HG03095 (cell line): ENCODE results near the gene DNMT1.
A peak's percentile ranks its signal among the peaks of the same experiment; 100 is the strongest.

Experiments used
- ATAC-seq: cut with Tn5 transposase; IDR thresholded peaks from one replicate; pipeline ENCODE4 v1.9.1; 2021; ENCODE audit warnings: moderate library complexity; ENCODE audit not compliant: unreplicated experiment

Gene DNMT1

DNA sequence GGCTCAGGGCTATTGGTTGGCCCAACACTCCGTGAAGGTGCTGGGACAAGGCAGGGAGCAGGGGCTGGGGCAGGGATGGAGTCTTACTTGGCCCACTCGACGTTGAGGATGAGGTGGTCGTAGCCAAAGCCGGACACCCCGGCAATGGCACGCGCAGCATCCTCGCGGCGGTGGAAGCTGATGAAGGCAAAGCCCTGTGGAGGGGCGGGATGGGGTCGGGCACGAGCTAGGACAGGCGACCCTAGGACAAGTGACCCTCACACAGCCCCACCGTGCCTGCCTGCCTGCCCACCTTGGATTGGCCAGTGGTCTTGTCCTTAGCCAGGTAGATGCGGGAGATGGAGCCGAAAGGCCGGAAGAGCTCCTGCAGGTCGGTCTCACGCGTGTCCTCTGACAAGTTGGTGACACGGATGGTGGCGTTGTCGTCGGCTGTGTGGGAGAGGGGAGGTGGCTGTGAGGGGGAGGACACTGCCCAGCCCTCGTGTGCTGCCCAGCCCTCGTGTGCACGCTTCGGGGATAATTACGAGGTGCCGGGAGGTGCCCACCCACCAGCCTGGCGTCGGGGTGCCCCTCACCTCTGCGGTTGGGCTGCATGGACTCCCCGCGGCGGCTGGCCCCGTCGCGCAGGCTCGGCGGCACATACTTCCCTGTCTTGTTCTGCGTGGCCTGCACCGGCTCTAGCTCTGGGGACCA, 79.2 kb downstream of the DNMT1 start:
- no peak for ATAC-seq

DNA sequence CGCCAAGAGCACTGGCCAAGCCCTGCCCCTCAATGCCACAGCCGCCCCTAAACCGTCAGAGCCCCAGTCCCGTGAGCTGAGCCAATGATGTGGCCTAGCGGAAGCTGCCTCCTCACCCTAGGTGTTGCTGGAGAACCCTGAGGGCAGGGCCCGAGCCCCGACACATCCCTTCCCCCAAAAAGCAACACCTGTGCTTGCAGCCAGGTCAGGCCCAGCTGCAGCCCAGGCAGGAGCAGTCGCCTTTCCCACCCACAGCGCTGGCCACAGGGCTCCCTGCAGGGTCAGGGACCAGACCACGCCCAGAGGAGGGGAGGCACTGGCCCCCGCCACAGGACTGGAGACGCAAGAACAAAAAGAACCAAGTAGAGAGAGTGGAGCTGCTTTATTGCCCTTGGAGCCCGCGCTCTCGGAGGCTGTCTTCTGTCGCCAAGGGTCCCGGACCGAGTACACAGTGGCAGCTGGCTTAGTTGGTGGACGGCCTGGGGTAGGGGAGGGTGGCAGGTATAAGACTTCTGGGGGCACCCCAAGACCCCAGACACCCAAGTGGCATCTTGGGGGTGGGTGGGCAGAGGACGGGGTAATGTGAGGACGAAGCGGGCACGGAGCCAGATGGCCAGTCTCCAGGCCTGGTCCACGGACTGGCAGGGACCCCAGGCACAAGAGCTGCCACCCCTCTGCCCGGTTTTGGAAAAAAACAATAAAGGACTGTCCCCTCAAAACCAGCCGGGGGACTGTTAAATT, 79.9 kb downstream of the DNMT1 start:
- ATAC-seq = no peak

DNA sequence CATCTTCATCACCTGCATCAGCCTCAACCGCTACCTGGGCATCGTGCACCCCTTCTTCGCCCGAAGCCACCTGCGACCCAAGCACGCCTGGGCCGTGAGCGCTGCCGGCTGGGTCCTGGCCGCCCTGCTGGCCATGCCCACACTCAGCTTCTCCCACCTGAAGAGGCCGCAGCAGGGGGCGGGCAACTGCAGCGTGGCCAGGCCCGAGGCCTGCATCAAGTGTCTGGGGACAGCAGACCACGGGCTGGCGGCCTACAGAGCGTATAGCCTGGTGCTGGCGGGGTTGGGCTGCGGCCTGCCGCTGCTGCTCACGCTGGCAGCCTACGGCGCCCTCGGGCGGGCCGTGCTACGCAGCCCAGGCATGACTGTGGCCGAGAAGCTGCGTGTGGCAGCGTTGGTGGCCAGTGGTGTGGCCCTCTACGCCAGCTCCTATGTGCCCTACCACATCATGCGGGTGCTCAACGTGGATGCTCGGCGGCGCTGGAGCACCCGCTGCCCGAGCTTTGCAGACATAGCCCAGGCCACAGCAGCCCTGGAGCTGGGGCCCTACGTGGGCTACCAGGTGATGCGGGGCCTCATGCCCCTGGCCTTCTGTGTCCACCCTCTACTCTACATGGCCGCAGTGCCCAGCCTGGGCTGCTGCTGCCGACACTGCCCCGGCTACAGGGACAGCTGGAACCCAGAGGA, 80.6 kb downstream of the DNMT1 start:
- no peak for ATAC-seq

DNA sequence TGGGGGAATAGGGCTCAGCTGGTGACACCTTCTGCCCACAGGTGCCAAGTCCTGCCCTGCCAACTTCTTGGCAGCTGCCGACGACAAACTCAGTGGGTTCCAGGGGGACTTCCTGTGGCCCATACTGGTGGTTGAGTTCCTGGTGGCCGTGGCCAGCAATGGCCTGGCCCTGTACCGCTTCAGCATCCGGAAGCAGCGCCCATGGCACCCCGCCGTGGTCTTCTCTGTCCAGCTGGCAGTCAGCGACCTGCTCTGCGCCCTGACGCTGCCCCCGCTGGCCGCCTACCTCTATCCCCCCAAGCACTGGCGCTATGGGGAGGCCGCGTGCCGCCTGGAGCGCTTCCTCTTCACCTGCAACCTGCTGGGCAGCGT, 81.2 kb downstream of the DNMT1 start:
- ATAC-seq = no peak

DNA sequence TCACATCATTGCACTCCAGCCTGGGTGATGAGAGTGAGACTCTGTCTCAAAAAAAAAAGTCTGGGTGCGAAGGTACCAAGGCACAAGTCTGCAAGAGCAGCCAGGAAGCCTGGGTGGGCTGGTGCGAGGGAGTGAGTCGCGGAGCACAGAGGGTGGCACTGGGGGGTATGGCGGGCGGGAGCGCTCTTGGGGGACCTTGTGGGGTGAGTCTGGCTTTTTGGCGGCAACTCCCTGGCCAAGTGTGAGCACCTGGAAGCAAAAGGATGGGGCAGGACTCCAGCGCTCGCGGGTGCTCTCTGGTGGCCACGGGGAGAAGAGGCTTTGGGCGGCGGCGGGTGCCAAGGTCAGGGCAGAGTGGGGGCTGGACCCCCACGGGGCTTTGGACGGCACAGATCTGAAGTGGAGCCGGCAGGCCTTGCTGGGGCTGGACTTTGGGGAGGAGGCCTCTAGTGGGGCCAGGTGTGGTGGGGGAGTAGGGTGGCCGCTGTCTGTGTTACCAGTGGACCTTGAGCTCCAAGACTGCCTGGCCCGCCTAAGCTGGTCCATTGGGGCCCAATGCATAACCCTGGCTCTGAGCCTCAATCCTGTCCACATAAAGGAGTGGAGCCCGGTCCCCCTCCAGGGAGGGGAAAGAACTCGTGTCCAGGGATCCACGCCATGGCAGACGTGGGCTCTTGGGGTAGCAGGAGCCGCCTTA, 81.7 kb downstream of the DNMT1 start:
- no peak for ATAC-seq

DNA sequence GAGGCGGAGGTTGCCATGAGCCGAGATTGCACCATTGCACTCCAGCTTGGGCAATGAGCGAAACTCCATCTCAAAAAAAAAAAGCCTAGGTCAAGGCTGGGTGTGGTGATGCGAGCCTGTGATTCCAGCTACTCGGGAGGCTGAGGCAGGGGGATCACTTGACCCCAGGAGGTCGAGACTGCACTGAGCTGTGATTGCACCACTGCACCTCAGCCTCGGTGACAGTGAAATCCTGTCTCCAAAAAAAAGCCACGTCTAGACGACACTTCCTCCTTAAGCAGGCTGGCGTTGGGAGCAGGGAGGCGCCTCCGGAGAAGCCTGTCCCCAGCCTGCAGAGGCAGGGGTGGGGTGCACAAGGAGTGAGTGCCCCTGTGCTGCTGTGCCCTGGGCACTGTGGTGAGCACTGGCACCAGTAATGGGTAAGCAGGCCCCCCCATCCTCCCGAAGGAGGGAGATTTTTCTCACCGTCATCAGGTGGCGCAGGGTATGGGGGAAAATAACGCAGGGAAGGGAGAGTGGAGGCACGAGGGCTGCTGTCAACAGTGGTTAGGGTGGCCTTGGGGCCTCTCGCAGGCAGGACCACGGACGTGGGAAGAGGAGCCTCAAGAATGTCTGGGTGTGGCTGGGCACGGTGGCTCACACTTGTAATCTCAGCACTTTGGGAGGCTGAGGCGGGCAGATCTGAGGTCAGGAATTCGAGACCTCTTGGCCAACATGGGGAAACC, 82.6 kb downstream of the DNMT1 start:
- ATAC-seq = no peak

DNA sequence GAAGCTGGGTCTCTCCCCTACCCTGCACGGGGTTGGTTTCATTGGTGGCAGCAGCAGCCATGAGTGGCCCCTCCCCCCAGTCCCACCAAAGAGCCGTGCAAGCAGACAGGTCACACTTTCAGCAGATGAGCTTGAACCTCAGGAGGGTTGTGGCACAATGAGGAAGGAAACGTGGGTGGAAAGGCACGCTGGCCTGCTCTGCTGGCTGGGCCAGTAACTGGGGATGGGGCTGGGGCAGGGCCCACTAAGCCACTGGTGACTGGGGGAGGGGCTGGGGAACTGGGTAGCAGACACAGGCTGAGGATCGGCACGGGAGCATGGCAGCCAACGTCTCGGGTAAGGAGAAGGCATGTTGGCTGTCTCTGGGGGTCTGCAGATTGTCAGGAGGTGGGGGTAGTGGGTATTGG, 83.3 kb downstream of the DNMT1 start, which contains the start of gene P2RY11:
TSS of gene P2RY11 (plus strand) at position 289 of the 407 bp plus-strand sequence. CDS start at position 318, 29 bp downstream.
- no peak for ATAC-seq

DNA sequence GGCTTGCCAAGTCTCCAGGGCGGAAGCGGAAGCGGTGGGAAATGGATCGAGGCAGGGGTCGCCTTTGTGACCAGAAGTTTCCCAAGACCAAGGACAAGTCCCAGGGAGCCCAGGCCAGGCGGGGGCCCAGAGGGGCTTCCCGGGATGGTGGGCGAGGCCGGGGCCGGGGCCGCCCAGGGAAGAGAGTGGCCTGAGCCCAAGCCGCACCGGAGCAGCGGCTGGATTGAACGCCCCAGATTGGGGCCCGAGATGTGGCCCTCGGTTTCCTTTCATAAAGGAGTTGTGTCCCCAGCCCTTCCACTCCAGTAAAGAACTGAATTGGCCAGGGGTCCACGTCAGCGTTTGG, 83.8 kb downstream of the DNMT1 start:
- ATAC-seq = no peak

DNA sequence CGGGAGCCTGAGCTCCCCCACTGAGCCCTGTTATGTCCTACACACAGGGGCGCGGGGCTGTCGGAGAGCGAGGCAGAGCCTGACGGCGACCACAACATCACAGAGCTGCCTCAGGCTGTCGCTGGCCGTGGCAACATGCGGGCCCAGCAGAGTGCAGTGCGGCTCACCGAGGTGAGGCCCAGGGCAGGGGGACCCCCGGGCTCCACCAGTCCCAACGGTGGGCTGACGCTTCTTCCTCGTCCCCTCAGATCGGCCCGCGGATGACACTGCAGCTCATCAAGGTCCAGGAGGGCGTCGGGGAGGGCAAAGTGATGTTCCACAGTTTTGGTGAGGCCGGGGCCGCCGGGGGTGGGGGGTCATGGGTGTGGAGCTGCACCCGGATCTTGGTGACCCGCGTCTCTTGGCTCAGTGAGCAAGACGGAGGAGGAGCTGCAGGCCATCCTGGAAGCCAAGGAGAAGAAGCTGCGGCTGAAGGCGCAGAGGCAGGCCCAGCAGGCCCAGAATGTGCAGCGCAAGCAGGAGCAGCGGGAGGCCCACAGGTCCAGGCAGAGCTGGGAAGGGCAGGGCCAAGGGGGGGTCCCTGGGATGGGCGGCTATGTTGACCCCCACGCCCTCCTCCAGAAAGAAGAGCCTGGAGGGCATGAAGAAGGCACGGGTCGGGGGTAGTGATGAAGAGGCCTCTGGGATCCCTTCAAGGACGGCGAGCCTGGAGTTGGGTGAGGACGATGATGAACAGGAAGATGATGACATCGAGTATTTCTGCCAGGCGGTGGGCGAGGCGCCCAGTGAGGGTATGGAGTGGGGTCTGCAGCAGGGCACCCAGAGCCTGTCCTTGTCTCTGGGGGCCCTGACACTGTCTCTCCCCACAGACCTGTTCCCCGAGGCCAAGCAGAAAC, 84.4 kb downstream of the DNMT1 start:
- ATAC-seq = no peak

DNA sequence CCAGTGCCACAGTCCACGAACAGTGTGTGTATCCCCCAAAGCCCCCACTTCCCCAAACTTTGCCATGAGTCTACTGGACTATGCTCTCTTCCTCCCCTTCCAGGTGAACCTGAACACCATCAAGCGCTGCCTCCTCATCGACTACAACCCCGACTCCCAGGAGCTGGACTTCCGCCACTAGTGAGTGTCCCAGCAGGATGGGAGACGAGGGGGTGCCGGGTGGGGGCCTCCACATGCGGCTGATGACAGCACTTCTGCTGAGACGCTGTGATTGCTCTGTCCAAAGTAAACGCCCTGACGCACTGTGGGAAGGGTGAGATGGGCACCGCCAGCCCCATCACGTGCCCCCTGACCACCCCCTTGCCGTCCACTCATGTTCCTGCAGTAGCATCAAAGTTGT, 85.2 kb downstream of the DNMT1 start:
- no peak for ATAC-seq

DNA sequence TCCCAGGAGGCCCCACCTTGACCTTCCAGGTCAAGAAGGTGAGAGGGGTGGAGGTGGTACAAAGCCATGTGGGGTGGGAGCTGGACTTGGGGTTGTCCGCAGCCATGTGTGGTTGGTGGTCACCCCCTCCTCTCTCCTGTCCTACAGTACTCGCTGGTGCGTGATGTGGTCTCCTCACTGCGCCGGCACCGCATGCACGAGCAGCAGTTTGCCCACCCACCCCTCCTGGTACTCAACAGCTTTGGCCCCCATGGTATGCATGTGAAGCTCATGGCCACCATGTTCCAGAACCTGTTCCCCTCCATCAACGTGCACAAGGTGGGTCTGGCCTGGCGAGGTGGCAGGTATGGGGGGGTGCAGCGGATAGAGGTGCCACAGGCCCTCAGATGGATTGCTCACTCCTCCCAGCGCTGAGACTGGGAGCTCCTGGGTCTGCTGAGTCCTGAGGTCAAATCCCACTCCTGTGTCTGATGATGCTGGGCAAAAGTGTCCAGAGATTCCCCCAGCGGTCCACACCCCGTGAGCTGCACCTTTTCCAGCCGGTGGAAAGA, 86.9 kb downstream of the DNMT1 start:
- no peak for ATAC-seq

DNA sequence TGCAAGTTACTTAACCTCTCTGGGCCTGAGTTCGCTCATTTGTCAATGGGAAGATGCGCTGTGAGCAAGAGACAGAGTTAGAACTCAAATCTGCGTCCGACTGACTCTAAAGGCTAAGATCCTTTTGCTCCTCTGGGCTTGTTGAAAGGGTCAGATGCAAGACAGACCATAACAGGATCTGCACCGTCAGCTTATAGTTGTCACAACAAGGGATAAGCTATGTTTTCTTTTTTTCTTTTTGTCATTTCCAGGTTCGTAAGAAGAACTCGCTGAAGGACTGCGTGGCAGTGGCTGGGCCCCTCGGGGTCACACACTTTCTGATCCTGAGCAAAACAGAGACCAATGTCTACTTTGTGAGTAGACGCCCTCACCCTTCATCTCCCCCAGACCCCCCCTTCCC, 87.5 kb downstream of the DNMT1 start:
- ATAC-seq = no peak

DNA sequence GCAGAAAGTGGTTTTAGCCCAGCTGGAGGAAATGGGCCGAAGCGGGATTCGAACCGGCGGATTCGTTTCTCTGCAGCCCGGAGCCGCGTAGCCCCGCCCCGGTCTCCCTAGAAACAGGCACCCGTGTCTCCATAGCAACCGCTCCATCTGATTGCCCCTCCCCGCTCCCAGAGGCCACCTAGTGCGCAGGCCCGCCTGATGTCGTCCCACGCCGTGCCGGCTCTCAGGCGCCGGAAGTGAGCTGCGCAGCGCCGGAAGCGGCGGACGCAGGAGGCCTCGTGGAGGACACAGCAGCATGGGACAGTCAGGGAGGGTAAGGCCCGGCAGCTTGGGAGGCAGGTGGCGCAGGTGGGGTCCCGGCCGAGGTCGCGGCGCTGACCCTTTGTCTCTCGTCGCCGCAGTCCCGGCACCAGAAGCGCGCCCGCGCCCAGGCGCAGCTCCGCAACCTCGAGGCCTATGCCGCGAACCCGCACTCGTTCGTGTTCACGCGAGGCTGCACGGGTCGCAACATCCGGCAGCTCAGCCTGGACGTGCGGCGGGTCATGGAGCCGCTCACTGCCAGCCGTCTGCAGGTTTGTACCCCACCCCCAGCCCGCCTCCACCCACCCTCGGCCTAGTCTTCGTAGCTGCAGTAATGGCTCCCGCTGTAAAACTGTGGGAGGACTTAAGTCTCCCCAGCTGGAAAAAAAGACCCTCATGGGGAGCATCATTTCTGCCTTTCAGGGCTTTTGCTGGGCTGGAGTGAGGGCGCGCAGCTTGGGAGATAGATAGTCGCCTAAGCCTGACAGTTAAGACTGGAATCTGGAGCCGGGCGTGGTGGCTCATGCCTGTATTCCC, 88.4 kb downstream of the DNMT1 start, which contains the start of gene PPAN:
TSS of gene PPAN (plus strand) at position 263 of the 837 bp plus-strand sequence. CDS start at position 296, 33 bp downstream.
- ATAC-seq = peak; percentile 39

DNA sequence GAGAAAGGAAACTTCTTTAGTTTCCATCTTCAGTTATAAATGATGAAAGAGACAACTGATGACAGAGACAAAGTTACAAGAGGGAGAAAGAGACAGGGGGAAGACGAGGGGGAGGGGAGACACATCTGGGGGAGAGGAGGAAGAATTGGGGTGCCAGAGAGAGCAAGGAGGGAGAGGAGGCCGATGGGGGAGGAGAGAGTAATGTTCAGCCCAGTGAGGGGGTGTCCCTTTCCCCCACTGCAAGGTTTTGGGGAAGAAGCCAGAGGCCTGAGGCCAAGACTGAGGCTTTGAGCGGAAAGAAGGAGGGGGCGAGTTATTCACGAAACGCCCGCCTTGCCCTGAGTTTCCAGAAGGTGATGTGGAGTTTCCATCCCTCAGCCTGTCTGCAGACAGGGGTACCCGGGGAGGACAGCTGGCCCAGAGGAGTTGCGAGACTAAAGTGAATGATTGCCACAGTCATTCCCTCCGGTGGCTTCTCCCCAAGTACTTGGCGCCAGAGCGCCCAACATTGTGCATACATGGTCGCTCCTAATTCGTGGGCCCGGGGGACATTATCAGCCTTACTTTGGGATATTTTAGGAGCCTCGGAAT, 89.1 kb downstream of the DNMT1 start:
- ATAC-seq = no peak

DNA sequence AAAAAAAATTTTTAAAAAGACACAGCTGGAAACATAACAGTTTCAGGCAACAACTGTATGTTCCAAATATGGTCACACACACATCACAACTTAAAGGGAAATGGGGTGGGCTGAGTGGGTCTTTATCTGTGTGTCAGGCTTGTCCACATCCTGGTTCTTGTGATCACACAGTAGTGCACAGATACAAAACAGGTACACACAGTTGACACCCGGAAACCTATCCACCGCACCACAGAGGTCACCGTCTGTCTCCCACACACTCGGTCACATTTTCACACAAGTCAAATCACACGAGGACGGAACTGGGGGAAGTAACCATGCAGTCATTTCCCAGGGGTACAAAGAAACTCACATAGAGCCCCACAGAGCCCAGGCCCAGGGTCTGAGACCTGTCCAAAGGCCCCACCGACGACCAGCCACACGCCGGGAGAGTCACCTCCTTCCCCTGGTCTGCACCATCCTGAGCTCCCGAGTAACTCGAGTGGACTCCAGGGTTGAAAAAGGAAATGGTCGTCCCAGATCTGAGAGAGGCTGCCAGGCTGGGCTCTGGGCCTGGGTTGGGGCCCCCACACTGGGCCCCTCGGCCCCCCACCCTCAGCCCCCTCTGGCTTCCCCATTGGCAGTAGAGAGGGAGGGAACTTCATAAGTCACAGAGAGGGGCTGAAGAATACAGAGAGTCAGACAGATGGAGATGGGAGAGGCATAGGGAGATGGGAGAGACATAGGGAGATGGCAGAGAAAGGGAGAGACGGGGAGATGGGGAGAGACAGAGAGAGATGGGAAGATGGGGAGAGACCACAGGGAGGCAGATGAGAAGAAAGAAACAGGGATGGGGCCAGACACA, 89.9 kb downstream of the DNMT1 start:
- peak; percentile 36 for ATAC-seq

DNA sequence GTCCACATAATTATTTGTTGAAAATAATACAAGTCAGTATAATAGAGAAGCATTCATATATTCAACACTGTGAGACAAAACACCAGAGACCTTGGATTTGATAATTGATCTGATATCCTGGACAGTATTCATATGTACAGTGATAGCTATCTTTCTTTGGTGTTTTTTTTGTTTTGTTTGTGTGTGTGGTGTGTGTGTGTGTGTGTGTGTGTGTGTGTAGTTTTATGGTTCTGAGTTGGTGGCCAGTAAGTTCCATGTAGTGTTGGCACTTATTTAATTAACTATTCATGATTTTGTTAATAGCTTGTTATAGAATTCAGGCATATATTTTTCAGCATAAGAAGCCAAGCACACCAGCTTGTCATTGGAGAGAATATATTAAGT, 90.6 kb downstream of the DNMT1 start:
- ATAC-seq = no peak

DNA sequence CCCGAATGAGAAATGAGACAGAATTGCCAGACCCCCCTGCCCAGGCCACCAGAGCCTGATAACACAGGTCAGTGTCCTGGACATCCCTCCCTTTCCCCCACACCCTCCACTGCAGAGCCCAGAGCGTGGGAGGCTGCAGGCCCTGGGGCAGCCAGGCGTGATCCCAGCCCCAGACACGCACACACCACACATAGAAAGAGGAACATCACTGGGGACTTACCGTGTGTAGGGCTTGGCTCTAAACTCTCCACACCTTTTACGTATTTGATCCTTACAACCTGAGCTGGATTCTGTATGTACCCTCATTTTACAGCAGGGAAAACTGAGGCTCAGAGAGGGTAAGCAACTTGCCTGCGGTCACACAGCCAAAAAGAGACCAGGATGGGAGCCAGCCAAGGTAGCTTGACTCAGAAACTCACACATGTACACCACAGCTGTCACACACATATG, 91.9 kb downstream of the DNMT1 start:
- peak; percentile 28 for ATAC-seq
